IPS-NIHi7 (cell line): Measurements from ENCODE around the gene GPR18.

ENCODE experiments used
- DNase-seq: peaks from one replicate; pipeline ENCODE4 v3.0.0; 2012; ENCODE audit warnings: mixed read lengths; ENCODE audit errors: extremely low spot score

The GPR18 gene

DNA sequence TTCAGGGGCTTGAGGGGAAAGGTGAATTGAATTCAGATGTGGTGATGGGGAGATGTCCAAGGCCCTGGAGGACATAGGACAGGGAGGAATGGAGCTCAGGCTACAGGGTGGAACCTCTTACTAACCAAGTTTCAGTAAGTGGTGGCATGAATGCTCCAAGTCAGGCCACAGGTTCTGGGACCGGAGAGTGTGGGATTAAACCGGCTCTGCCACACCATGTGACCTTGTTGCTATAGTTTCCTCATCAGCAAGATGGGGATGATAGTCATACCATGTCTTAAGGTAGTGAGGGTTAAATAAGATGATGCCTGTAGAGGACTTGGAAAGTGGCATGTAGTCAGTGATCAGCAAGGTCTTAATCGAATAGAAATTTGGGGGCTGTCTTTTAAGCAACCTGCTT, 32.7 kb upstream of the GPR18 start:
- DNase-seq: no peak

DNA sequence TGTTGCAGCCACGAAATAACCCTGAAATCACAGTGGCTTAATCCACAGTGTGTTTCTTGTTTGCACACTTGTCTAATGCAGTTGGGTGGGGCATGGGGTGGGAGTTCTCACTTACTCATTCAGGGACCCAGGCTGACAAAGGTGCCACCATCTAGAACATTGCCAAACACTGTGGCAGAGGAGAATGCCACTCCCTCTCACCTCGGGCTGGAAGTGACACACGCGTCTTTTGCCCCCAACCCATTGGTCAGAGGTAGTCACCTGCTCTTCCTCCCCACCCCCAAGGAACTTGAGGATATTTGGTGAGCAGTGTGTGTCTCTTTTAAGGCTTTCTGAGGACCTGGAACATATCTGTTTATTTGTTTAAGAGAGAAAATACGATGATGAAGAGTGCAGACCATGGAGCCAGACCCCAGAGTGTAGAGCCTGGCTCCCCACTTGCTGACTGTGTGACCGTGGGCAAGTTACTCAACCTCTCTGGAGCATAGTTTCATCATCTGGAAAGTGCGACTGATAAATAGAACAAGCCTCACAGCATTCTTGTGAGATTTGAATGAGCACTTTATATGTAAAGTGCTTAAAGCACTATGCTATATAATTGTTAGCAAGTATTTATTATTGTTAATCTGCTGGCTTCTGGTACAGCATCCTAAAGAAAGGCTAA, 31.6 kb upstream of the GPR18 start:
- no peak for DNase-seq

DNA sequence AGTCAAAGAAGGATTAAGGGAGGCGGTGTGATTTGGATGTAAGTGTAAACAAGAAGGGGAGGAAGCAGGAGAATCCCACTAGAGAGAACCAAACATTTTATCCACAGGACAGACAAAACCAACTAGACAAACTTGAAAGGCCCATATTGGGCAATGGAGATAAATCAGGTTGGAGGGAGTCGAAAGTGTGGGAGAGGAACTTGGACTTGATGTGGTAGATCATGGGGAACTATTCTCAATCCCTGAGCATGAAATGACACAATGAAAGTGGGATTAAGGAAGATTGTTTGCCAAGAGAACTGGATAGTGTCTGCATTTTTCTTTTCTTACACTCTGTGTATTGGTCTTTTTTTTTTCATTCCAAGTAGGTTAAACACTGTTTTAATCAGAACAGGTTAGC, 31.1 kb upstream of the GPR18 start:
- DNase-seq: no peak

- no peak for DNase-seq
These were observed 29.9 kb upstream of the GPR18 start for GRCh38 chr13:99288089-99288488.

DNA sequence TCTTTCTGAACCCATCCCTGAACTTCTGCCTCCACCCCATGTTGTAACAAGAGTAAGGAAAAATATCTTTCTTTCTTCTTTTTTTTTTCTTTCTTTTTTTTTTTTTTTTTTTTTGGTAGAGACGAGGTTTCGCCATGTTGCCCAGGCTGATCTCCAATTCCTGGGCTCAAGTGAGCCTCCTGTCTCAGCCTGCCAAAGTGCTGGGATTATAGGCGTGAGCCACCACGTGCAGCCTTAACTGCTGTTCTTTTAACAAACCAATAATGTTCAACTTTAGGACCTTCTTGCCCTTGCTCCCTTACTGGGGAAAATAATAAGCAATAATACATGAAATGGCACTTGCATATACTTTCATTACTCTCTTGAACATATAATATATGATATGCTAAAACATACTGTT, 29.4 kb upstream of the GPR18 start:
- no peak for DNase-seq

- DNase-seq: no peak
These were observed 27.4 kb upstream of the GPR18 start for GRCh38 chr13:99285432-99286182.

- no peak for DNase-seq
These were observed 24.4 kb upstream of the GPR18 start for GRCh38 chr13:99282264-99283231.

- no peak for DNase-seq
These were observed 23.7 kb upstream of the GPR18 start for GRCh38 chr13:99281811-99282263.

DNA sequence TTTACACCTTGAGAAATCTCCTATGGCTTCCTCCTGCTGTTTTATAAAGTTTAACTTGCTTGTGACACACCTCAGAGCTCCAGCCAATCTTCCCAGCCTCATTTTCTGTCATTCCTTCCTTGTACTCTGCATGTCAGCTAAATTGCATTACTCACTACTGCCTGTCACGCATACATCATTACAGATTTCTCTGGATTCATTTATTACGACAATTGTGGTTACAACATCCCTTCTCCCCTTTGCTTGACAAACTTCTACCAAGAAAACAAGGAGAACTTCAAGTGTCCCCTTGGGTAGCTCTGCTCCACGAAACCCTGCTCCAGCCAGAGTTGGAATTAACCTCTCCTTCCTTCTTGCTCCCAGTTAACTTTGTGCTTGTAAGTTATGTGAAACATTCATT, 22.0 kb upstream of the GPR18 start:
- DNase-seq: no peak

- no peak for DNase-seq
These were observed 21.5 kb upstream of the GPR18 start for GRCh38 chr13:99279637-99280036.

DNA sequence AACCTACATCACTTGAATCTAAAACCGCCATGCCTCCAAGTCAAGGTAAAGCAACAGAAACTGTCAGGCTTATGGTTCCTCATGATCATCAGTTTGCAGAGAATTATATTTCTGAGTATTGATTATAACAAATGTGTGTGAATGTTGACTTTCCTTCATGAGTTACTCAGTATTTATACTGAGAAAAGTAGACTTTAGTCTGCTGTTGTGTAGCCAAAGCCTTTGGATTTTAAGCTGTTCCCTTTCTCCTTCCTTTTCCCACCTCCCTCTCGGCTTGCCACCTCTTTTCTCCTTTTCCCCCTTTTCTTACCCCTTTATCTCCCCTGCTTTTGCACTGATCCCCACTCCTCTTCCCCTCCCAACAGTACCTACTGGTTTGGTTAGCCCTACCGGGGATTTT, 20.7 kb upstream of the GPR18 start:
- DNase-seq: no peak

DNA sequence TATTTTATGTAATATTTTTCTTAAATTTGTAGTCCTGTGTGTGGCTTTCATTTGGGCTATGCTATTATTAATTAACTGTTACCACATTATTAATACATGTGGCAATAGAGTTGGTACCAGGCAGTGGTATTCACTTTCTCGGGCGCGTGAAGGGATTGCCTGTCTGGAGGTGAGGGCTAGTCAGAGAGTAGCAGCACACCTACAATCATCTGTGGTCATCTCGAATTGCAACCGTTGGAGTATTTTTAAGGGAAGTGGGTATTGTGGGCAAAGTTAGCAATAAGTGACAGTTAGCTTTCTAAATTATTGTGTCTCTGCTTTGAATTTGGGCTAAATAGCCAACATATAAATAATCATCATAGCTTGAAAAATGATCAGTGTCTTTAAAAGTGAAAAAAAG, 20.0 kb upstream of the GPR18 start:
- no peak for DNase-seq

GRCh38 chr13:99277629-99278028, 19.4 kb upstream of the GPR18 start:
- no peak for DNase-seq

DNA sequence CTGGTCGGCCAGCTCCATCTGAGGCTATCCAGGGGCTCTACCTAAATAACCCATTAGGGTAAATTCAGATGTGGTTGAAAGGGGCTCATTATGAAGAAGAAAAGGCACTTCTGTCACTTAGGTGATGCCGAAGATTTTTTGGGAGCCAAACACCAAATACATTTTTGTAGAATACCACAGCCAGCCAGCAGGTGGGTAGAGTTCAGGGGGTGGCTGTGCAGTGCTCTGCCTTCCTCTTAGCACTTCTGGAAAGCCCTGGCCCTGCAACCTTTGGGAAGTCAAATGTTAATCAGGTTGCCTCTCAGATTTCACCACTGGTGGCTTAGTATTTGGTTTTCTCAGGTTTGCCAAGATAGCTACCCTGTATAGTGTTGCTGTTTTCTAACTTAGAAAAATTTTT, 18.5 kb upstream of the GPR18 start:
- peak; percentile 38 for DNase-seq

- DNase-seq: no peak
These were observed 16.9 kb upstream of the GPR18 start for GRCh38 chr13:99275093-99275469.

- no peak for DNase-seq
These were observed 14.9 kb upstream of the GPR18 start for GRCh38 chr13:99273128-99273527.

DNA sequence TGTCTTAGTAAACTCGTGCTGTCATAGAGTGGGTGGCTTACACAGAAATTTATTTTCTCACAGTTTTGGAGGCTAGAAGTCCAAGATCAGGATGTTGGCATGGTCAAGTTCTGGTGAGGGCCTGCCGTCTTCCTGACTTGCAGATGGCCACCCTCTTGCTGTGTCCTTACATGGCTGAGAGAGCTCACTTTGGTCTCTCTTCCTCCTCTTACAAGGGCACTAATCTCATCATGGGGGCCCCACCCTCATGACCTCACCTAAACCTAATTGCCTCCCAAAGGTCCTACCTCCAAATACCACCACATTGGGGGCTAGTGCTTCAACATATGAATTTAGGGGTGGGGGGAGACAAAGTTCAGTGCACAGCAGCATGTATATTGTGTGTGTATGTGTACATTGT, 14.3 kb upstream of the GPR18 start:
- no peak for DNase-seq

DNA sequence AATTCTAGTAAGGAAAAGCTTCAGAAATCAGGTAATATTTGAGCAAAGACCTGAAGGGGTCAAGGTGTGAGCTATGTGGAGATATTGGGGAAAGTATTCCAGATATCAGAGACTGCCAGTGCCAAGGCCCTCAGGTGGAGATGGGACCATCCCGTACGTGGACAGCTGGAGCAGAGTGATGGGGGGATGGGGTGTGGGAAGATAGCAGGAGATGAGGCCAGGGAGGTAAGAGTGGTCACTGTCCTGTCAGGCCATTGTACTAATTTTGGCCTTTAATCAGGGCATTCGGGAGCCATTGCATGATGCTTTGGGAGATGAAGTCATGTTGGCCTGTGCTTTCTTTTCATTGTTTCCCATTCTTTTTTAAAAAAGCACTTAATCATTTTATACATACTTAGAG, 13.1 kb upstream of the GPR18 start:
- no peak for DNase-seq

GRCh38 chr13:99270518-99270917, 12.3 kb upstream of the GPR18 start:
- no peak for DNase-seq

GRCh38 chr13:99269627-99270241, 11.6 kb upstream of the GPR18 start:
- no peak for DNase-seq

GRCh38 chr13:99268822-99269221, 10.6 kb upstream of the GPR18 start:
- no peak for DNase-seq

- no peak for DNase-seq
These were observed 9.7 kb upstream of the GPR18 start for GRCh38 chr13:99267927-99268326.
